Measurements from ENCODE around the gene RCBTB2. TPM values are rescaled to one million over a fixed set of nuclear protein-coding genes. Genes with fewer than 3 reads are reported as not detected.
A peak's percentile ranks its signal among the peaks of the same experiment; 100 is the strongest.

Gene RCBTB2
- total RNA-seq, 2 experiments from 2014 or later, result 6.1 to 6.5 TPM

GRCh38 chr13:48528720-48529119, 4.2 kb downstream of the RCBTB2 start:
- no peak overlapping the region for H3K4me3 ChIP-seq (ENCODE audit: low read length)
- H3K4me1 ChIP-seq (ENCODE audit: insufficient read depth, low read length), result peaks cover 25% of the 10 kb centered on the region
- Mint-ChIP-seq H3K27me3 (no peaks in the 10 kb centered on the region), H3K9me3 (no peaks in the 10 kb centered on the region), H3K27ac (no peak overlapping the region), H3K36me3 (ENCODE audit: low read depth) (peaks cover 5% of the 10 kb centered on the region), H3K4me3 (no peak overlapping the region), H3K4me1 (ENCODE audit: low read depth) (peaks cover 24% of the 10 kb centered on the region)
- ChIA-PET POLR2A (interaction anchor here (0.6 to 1.9 kb wide), 3 partner anchors 23 to 967 kb away, joined by 4 read pairs; partner anchors contain the start of gene PHF11), CTCF (interaction anchor here (0.9 kb wide), 1 partner anchor 40 kb away, joined by 3 read pairs; no protein-coding TSS in a partner anchor)
- DNase-seq, result peak in 1 of 14 experiments; percentile 16
- H3K27me3 ChIP-seq (ENCODE audit: control insufficient read depth in 1 of 2, insufficient read depth in 2 of 2, low read length in 2 of 2), result no peaks in the 10 kb centered on the region
- ATAC-seq (ENCODE audit: poor library complexity), result no peak
- intact Hi-C loops (cut with DNase I, micrococcal nuclease), result no loop called here
- H3K27ac ChIP-seq (ENCODE audit: low read depth in 1 of 2, low read length in 2 of 2), result no peak overlapping the region
- no peaks in the 10 kb centered on the region for H3K9me3 ChIP-seq (ENCODE audit: control insufficient read depth in 1 of 2, insufficient read depth in 1 of 2, low read length in 2 of 2)
- H3K36me3 ChIP-seq (ENCODE audit: insufficient read depth, low read length), result no peaks in the 10 kb centered on the region
- no peak for TF ChIP-seq CTCF (IDR thresholded peaks at IDR 0.05)

- Mint-ChIP-seq H3K27me3 (no peaks in the 10 kb centered on the region), H3K36me3 (ENCODE audit: low read depth) (peaks cover 5% of the 10 kb centered on the region), H3K4me3 (no peak overlapping the region), H3K9me3 (no peaks in the 10 kb centered on the region), H3K27ac (no peak overlapping the region), H3K4me1 (ENCODE audit: low read depth) (peaks cover 18% of the 10 kb centered on the region)
- TF ChIP-seq CTCF (IDR thresholded peaks at IDR 0.05), result no peak
- CTCF ChIA-PET, result interaction anchor here (0.9 kb wide), 1 partner anchor 39 kb away, joined by 3 read pairs; no protein-coding TSS in a partner anchor
- ATAC-seq (ENCODE audit: poor library complexity) (no peak), DNase-seq (no peak)
- Histone ChIP-seq H3K36me3 (ENCODE audit: insufficient read depth, low read length) (no peaks in the 10 kb centered on the region), H3K4me3 (ENCODE audit: low read length) (no peak overlapping the region), H3K27me3 (ENCODE audit: control insufficient read depth in 1 of 2, insufficient read depth in 2 of 2, low read length in 2 of 2) (no peaks in the 10 kb centered on the region), H3K4me1 (ENCODE audit: insufficient read depth, low read length) (peaks cover 18% of the 10 kb centered on the region), H3K27ac (ENCODE audit: low read depth in 1 of 2, low read length in 2 of 2) (no peak overlapping the region), H3K9me3 (ENCODE audit: control insufficient read depth in 1 of 2, insufficient read depth in 1 of 2, low read length in 2 of 2) (no peaks in the 10 kb centered on the region)
- POLR2A ChIA-PET, result interaction anchor here (0.6 to 1.9 kb wide), 3 partner anchors 35 to 968 kb away, joined by 3 to 4 read pairs (median 4); partner anchors contain the start of gene PHF11
- intact Hi-C loops (cut with DNase I, micrococcal nuclease), result no loop called here
Measured at GRCh38 chr13:48527955-48528354, 4.9 kb downstream of the RCBTB2 start.

GRCh38 chr13:48526286-48526685, 6.6 kb downstream of the RCBTB2 start:
- Histone ChIP-seq H3K4me1 (ENCODE audit: insufficient read depth, low read length) (peaks cover 1% of the 10 kb centered on the region), H3K4me3 (ENCODE audit: low read length) (no peak overlapping the region), H3K27ac (ENCODE audit: low read depth in 1 of 2, low read length in 2 of 2) (no peak overlapping the region), H3K27me3 (ENCODE audit: control insufficient read depth in 1 of 2, insufficient read depth in 2 of 2, low read length in 2 of 2) (no peaks in the 10 kb centered on the region), H3K36me3 (ENCODE audit: insufficient read depth, low read length) (no peaks in the 10 kb centered on the region), H3K9me3 (ENCODE audit: control insufficient read depth in 1 of 2, insufficient read depth in 1 of 2, low read length in 2 of 2) (no peaks in the 10 kb centered on the region)
- Mint-ChIP-seq H3K9me3 (no peaks in the 10 kb centered on the region), H3K36me3 (ENCODE audit: low read depth) (no peaks in the 10 kb centered on the region), H3K27ac (no peak overlapping the region), H3K4me3 (no peak overlapping the region), H3K27me3 (no peaks in the 10 kb centered on the region), H3K4me1 (ENCODE audit: low read depth) (peaks cover 12% of the 10 kb centered on the region)
- DNase-seq (peak in 3 of 14 experiments; percentile 32 to 73 (median 45)), ATAC-seq (ENCODE audit: poor library complexity) (no peak)
- ChIA-PET POLR2A (interaction anchor here (1.7 kb wide), 1 partner anchor 21 kb away, joined by 8 read pairs; no protein-coding TSS in a partner anchor), CTCF (interaction anchor here (1.0 kb wide), 1 partner anchor 54 kb away, joined by 3 read pairs; no protein-coding TSS in a partner anchor)
- no peak for TF ChIP-seq CTCF (IDR thresholded peaks at IDR 0.05)
- intact Hi-C loops (cut with DNase I, micrococcal nuclease), result no loop called here
